Right lobe of liver (tissue), 4 donors: Measurements from ENCODE around the gene GPC5.

Experiments used
- POLR2A ChIP-seq: fragments of 450-650 bp; IDR thresholded peaks from one replicate; pipeline ENCODE4 v1.6.1; 2017; ENCODE audit warnings: antibody characterized with exemption, mild to moderate bottlenecking
- TF ChIP-seq, protein P1 (sequence below), 4 donors: fragments of 200-600 bp in 3 of 4; fragments of 450-650 bp in 1 of 4; IDR thresholded peaks; one replicate each; pipeline versions ENCODE4 v1.5.1 to v1.8.0; 2016 to 2022; ENCODE audit warnings: antibody characterized with exemption in 4 of 4, mild to moderate bottlenecking in 2 of 4
- donor health status: DM: no; HTN: no; CAD: no.
- donor health status: DM: no; HTN: no; CAD: no.
- donor health status: DM: no; HTN: yes; CAD: no.

DNA sequence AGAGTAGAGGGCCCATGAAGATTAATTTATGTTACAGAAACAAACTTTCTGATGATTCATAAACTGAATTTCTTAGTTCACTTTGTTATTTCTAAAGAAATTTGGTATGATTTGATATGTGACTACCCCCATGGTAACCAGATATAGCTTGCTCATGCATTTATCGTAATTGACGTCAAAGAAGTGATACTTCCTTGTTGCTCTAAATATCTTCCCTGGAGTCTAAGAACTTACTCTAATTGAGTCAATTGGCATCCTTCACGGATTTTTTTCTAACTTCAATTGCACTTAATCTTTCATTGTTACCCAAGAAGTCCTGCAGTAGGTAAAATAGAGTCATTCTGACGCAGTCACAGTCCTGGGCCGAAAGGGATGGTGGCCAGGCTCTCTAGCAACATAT is 240.9 kb downstream of the GPC5 start:
- TF ChIP-seq, protein P1, sequence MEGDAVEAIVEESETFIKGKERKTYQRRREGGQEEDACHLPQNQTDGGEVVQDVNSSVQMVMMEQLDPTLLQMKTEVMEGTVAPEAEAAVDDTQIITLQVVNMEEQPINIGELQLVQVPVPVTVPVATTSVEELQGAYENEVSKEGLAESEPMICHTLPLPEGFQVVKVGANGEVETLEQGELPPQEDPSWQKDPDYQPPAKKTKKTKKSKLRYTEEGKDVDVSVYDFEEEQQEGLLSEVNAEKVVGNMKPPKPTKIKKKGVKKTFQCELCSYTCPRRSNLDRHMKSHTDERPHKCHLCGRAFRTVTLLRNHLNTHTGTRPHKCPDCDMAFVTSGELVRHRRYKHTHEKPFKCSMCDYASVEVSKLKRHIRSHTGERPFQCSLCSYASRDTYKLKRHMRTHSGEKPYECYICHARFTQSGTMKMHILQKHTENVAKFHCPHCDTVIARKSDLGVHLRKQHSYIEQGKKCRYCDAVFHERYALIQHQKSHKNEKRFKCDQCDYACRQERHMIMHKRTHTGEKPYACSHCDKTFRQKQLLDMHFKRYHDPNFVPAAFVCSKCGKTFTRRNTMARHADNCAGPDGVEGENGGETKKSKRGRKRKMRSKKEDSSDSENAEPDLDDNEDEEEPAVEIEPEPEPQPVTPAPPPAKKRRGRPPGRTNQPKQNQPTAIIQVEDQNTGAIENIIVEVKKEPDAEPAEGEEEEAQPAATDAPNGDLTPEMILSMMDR (IDR thresholded peaks at IDR 0.05) = no peak
- TF ChIP-seq POLR2A = no peak
